HG03469 (cell line): ENCODE data around the gene SLC38A10.

Experiments used
- ATAC-seq: cut with Tn5 transposase; IDR thresholded peaks from one replicate; pipeline ENCODE4 v1.9.1; 2021; ENCODE audit warnings: mild to moderate bottlenecking, moderate library complexity, moderate number of reproducible peaks; ENCODE audit not compliant: unreplicated experiment

SLC38A10 gene

DNA sequence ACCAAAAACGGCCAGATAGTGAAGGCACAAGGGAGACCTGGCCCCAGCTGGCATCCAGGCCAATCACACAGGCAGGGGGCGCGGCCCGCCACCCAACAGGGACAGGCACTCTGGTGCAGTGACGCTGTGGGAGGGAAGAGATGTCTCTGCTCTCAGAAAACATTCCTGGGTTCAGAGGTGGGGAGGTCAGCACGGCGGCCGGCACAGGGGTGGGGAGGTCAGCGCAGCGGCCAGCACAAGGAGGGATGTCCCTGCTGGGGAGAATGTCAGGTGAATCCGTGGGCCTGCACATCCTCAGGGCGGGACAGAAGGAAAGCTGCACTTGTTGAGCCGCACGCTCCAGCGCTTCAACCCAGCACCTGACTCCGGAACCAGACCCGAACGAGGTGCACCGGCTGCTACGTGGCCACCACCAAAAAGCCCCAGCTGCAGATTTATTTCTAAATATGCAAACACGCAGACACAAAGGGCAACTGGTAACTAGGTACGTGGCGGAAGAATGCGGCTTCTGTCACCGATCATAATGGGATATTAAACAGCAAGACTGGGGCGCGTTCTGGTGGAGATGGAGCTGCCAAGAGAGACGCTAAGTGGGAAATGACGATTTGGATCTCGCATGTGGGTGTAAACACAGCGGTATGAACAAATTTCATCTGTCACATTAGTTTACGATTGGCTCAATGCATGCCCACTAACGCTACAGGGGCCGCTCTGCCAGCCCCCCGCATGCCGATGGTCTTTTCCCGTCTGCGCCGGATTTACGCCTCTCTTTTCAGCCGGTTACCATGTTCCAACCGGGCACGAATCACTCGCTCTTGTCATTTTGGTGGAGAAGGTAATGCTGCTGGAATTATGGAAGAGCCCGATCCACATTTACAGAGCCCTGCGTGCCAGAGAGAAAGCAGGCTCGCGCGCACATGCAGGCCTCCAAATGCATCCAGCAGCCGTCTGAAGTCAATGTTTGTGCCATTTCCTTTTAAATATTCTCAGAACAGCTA lies 15.5 kb downstream of the SLC38A10 start:
- ATAC-seq = no peak

DNA sequence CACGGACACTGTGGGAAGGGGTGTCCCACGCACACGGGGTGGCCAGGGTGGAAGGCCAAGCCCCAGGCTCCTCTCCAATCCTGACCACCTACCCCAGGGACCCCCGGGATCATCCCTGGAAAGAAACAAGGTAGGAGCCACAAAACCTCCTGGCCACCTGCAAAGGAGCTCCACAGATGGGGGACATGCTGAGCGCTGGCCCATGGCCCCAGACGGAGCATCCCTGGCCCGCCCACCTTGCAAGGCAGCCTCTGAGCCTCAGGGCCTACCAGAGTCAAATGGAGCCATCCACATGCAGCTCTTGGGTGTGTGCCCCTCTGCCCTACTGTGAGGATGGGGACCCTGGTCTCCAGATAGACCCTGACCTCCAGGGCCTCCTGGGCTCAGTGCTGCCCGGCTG lies 16.3 kb downstream of the SLC38A10 start:
- ATAC-seq = no peak

DNA sequence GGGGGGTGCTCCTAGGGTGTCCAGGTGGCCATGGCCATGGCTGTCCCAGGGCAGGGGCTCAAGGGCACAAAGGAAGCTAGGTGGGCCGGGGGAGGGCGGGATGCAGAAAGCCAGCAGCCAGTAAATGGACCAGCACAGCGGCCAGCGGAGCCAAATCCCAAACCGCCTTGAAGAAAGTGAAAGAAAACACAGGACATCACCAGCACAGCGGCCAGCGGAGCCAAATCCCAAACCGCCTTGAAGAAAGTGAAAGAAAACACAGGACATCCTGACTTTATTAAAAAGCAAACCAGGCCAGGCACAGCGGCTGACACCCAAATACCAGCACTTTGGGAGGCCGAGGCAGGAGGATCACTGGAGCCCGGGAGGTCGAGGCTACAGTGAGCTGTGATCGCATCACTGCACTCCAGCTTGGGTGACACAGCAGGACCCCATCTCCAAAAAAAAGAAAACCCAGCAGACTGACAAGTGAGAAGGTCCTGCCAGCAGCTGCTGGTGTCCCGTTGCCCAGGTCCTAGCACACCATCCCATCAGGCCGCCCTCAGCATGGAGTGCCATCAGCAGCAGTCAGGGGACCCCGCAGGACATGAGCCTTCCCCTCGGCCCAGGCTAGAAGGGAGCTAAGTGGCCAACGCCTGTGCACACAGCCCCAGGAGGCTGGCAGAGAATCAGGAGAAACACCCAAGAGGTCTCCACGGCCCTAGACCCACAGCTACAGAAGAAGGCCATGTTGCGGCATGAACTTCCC lies 17.0 kb downstream of the SLC38A10 start:
- no peak for ATAC-seq

DNA sequence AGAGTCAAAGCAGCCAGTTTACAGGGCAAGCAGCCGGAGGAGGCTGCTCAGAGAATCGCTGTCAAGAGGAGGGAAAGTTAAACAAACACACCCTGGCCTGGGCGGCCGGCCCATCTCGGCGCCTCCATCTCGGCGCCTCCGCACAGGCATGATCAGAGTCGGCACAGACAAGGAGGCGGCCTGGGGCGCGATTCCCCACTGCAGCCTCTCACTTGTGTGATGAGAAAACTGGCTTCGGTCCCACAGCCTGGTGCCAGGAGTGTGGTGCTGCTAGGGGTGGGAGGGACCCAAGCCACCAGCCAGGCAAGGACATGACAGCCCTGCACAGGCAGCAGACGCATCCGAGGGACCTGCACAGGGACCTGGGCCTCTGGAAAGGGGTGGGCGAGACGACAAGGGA lies 17.7 kb downstream of the SLC38A10 start:
- ATAC-seq = no peak

DNA sequence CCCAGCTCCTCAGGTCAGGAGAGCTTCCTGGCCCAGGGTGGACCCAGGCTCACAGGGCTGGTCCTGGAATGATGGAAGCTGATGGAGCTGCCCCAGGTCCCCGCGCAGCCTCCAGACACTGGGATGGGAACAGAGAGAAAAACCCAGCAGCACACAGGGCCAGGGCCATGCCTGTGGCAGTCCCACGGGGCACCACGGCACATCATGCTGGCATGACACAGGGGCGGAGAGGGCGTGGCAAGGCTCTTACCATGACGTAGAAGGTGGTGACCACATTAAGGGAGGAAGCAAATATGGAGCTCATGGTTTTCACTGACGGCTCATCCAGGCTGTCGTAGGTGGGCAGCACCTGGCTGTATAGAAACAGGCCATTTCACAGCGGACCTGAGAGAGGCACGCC lies 18.3 kb downstream of the SLC38A10 start:
- no peak for ATAC-seq

DNA sequence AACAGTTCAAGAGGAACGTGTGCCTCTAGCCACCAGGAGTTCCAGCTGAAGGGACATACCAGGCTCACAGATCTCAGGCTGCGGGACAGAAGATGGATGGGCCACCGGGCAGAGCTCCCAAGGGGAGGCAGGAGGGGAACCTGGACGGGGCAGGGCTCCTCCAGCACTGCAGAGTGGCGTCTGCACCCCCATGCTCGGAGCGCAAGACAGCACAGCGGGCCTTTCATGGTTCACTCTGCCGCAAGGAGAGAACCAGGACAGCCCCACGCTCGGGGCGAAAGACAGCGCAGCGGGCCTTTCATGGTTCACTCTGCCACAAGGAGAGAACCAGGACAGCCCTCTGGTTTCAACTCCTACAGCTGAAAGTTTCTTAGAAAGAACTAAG lies 20.6 kb downstream of the SLC38A10 start:
- no peak for ATAC-seq

DNA sequence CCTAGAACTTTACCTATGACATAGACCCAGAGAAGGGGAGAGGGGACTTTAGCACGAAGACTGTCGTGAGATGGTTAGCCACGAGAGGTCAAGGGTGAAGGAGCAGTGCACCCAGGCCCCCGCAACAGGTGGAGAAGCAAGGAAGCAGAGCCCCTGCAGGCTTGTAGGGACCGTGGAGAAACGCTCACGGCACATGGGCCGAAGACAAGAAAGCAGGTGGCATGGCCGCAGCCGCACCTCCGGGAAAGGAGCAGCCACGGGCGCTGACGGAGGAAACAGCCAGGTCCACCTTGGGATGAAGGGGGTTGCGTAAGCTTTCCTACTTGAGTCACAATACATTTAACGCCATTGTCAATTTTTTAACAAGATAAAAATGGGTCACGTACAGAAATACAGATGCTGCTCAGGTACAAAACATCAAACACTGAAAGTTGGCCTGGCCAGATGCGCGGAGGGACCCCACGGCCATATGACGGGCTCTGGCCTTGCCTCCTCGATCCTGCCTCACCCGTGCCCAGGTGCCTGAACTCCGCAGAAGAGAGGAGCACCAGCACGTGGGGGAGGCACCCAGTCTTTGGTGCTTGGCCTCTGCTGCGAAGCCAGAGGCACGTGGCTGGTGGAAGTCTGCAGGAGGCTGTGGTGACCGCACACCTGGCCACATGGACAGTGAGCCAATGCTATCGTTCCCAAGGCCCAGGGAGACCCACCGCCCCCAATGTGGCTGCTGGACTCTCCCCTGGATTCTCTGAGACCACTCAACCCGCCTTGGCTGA lies 21.2 kb downstream of the SLC38A10 start:
- ATAC-seq = no peak

DNA sequence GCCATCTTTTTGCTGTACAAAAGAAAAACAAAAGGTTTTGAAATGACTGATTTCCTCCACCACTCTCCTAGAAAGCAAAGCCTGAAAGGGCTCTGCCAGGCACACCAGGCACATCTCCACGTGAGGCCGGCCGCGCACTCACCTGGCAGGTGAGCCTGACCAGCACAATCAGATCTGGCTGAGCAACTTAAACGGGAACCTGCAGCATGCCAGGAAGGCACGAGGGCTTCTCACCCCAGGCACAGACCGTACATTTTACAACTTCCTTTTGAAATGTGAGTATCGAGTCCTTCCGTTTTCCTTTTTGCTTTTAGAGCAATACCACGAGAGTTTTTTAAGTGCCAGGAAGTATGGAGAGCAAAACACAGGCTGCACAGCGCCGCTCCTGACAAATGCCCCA lies 22.5 kb downstream of the SLC38A10 start:
- ATAC-seq = no peak

DNA sequence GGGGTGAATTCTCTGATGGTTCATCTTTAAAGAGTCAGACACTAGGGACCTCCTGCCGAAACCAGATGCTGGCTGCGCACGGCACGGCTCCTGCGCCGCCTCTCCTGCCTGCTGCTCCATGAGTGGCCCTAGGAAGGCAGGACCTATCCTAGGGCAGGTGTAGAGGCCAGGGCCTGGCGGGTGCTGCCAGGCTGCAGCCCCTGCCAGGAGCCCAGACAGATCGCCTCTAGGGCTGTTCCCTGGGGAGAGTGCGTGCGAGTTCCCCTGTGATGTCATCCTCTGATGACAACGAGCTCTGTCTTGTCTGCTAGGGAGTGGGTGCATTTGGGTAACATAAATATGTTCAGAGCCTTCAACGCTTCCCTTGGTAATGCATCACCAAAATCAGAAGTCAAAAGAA lies 23.9 kb downstream of the SLC38A10 start:
- ATAC-seq = no peak

DNA sequence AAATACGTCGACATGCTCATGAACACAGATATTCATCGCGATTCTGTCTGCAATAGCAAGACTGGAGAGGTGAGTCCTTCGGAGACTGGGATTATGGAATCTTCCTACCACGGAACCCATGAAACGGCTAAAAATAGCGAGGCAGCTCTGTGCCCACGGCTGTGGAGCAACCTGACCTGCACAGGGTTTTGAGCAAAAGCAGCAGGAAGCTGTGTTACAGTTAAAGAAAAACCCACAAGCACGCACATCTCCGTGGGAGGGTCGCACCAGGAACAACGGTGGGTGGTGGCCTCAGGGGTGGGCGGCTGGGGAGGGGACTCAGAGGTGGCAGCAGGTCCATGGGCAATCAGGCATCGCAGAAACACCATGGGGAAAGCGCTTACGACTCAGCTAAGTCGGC lies 24.8 kb downstream of the SLC38A10 start:
- no peak for ATAC-seq

DNA sequence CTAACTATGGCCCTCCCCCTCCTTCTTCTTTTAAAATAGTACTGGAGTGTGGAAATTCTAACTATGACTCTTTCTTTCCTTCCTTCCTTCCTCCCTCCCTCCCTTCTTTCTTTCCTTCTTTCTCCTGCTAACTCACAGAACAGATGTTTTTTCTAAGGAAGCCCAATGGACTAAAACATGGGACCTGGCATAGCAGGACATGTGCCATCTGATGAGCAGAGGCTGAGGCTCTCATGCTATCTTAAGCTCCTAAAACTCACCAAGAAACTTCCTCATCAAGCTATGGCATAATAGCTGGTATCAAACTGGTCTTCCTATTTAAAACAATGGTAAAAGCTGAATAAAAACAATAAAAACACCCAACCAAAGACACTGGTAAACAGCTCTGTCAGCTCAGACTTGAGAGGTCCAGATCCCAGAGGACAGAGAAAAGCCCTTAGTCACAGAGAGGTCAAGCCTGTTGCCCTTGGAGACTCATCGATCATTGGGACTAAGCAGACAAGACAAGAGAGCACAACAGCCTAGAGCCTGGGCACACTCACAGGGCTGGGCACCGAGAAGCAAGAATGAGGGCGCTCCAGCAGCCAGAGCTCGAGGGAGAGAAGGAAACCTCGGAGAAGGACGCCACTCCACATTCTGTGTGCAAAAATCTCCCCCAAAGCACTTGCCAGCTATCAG lies 27.6 kb downstream of the SLC38A10 start:
- no peak for ATAC-seq

DNA sequence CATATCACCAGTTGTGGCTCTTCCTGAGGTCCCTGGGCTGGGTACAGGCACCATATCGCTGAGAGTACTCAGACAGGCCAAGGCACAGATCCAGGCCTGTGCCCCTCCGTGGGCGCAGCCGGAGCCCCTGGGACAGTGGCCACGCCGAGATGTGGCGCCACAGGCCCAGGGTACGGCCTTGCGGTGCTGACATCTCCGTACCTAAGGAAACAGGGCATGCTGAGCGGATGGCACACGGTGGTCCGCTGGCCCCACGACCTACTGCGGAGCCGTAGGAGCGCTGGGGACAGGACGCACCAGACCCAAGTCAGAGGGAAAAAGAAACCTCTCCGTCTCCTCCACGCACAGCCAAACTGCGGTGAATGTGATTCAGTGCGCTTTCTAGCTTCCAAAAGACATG lies 29.5 kb downstream of the SLC38A10 start:
- no peak for ATAC-seq

DNA sequence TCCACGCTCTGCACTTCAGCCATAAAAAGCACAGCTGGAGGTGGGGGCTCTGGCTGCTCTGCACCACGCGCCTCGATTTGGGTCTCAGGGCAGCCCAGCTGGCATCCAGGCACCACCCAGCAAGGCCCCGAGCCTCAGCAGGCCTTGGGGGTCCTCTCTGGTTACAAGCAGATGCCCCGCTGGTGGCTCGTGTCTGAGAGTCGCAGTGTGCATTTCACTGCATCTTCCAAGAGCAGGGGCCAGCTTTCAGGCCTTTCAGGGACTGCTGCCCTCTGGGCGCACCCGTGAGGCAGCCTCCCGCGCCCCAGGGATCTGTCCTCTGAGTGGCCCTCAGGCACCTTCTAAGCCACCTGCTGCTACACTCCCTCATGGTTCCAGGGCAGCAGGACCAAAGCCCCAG lies 30.5 kb downstream of the SLC38A10 start:
- ATAC-seq = no peak

DNA sequence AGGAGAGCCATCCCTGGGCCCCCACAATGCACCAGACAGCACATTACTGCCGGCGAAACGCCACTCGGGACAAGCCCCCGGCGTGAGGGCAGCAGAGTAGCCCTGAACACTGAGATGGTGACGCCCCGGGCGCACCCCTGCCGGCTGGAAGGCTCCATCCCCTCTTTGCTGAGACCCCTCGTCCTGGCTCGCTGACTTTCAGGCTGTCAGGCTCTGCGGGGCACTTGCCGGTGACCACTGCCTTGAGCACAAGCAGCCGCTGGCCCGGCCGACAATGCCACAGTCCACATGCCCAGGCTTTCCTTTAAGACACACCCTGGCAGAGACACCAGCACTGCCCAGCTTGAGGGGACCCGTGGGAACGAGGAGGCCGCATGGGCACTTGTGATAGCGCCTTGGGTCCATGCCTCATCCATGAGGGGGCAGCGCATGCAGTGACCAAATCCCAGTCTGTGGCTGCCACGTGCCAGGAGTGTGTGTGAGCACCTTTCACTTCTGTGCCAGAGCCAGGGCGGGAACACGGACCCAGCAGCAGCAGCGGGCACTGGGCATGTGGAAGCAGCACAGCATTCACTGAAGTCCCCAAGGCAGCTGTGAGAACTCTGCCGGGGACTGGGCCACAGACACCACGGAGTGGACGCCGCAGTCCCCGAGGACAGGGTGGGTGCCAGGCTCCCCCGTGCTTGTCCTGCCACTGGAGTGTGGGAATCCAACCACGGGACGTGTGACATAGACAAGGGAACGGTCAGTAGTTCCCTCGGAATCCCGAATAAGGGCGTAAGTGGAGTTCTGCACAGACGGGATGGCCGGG lies 31.5 kb downstream of the SLC38A10 start:
- ATAC-seq = no peak

DNA sequence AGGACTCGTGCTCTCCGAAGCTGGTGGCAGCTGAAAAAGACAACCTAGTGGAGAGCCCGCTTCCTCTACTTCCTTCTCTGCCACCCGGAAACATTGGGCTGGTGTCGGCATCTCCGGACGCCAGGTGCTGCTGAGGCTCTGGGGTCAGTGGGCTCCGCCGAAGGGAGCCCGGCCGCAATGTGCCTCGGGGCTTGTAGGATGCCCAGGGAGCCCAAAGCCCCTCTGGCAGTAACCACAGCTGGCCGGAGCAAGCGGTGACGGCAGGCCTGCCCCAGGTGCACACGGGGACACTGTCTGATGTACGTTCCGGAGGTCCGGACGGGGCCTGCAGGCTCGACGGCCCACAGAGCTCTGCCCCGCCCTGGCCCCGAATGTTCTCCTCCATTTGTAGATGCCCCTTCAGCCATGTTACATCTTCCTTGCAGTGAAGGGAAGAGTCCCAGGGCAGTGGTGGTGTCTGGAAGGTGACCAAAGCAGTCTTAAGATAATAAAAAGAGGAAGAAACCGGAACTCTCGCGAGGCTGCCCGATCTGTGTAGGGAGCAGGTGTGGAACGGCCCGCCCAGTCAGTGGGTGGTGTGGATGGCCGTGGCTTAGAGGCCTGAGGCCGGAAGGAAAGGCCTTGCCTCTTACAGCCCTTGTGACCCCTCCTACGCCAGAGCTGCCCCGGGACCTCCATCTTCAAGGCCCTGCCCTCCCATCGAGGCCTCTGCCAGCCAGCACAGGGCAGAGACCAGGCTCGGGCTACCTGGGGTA lies 33.3 kb downstream of the SLC38A10 start:
- ATAC-seq = no peak

DNA sequence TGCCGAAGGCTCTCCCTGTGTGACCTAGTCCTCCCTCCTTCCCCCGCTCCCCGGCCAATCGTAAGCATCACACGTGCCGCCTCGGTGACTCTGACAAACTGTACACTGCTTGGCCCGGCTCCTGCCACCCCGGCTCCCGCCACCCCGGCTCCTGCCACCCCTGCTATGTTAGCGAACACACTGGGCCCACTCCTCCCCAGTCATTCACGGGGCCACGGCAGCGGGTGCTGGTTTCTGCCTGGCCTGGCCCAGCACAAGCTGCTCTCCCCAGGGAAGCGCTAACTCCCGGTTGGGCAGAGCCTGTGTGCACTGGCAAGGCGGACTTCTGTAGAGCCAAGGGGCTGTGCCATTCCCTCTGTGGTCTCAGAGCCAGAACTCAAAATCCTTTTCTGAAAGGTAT lies 34.0 kb downstream of the SLC38A10 start:
- ATAC-seq = no peak

DNA sequence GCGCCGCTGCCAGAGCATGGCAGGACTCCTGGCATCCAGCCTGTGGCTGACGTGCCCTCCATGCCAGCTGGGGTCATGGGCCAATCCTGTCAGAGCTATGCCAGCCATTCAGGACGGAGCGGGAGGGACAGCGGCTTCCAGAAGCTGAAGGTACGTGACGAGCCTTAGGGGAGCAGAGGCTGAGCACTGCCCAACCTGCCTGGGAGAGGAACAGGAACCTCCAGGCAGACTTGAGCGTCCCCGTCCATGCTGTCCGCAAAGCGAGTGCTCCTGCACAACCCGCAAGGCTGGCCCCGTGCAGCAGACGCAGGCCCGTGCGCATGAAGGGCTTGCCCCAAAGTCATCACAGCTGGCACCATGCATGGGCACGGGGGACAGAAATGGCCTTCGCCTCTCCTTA lies 34.5 kb downstream of the SLC38A10 start:
- no peak for ATAC-seq

DNA sequence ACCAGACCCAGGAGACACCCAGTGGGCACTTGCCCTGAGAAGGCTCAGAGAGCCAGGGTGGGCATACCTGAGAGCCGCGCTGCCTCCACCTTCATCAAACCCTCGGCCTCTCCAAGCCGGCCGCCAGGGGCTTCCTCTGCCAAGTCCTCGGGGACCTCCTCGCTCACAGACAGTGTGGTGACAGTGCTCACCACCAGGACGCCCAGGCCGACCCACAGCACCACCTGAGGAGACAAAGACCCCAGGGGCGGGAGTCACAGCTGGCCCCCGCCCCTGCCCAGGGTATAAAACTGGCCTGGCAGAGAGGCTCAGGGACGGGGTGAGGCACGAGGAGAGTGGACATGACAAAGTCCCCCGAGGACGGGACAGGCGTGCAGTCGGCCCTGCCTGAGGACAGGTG lies 34.9 kb downstream of the SLC38A10 start:
- ATAC-seq = no peak

DNA sequence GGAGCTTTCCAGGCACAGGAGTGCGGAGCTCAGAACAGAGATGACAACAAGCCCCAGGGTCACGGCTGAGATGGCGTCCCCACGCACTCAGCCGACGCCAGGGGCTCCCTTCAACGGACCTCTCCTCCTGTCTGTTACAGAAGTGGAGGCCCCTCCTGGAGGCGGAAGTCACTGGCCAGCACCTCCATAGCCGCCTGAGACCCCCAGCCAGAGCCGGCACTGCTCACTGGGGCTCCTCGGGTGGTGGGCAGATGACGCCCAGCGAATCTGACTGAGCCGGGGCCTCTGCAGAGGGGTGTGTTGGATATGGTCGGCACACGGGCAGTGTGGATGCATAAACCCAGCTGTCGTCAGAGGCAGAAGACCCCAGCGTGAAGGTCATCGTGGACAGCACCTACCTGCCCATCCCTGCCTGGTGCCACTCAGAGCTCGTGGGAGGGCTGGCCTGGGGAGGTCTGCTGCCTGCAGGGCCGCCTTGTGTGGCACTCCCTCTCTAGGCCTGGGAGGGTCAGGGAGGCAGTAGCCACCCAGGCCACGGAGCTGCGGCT lies 36.0 kb downstream of the SLC38A10 start:
- no peak for ATAC-seq
